ENCODE results near the gene LHFPL6.

DNA sequence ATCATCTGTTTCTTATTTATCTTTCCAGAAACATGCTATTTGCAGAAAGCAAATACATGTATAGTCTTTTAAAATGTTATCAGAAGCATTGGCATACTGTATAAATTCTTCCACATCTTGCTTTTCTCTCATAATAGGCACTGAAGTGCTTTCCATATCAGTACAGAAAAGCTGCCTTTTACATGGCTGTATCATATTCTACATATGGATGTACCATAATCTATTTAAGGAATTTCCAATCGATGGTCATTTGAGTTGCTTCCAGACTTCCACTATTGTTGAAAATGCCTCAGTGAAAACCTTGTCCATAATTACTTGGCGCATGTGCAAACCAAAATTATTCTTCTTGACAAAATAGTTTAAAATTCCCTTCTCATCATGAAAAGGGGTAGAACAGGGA lies 272.5 kb downstream of the LHFPL6 start:
- no peak for TF ChIP-seq TAF1 (IDR thresholded peaks at IDR 0.05; ENCODE audit: borderline replicate concordance, insufficient read depth, low read length)
- TF ChIP-seq, protein P1, sequence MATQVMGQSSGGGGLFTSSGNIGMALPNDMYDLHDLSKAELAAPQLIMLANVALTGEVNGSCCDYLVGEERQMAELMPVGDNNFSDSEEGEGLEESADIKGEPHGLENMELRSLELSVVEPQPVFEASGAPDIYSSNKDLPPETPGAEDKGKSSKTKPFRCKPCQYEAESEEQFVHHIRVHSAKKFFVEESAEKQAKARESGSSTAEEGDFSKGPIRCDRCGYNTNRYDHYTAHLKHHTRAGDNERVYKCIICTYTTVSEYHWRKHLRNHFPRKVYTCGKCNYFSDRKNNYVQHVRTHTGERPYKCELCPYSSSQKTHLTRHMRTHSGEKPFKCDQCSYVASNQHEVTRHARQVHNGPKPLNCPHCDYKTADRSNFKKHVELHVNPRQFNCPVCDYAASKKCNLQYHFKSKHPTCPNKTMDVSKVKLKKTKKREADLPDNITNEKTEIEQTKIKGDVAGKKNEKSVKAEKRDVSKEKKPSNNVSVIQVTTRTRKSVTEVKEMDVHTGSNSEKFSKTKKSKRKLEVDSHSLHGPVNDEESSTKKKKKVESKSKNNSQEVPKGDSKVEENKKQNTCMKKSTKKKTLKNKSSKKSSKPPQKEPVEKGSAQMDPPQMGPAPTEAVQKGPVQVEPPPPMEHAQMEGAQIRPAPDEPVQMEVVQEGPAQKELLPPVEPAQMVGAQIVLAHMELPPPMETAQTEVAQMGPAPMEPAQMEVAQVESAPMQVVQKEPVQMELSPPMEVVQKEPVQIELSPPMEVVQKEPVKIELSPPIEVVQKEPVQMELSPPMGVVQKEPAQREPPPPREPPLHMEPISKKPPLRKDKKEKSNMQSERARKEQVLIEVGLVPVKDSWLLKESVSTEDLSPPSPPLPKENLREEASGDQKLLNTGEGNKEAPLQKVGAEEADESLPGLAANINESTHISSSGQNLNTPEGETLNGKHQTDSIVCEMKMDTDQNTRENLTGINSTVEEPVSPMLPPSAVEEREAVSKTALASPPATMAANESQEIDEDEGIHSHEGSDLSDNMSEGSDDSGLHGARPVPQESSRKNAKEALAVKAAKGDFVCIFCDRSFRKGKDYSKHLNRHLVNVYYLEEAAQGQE (IDR thresholded peaks at IDR 0.05; ENCODE audit: insufficient read depth in 1 of 2, low read depth in 2 of 2, low read length in 2 of 2), result no peak
- no peak for TF ChIP-seq FOXP2 (optimal IDR thresholded peaks at IDR 0.05; ENCODE audit: borderline replicate concordance, extremely low read depth, extremely low read length, insufficient read depth)
- no peak for TF ChIP-seq POLR2AphosphoS5 (IDR thresholded peaks at IDR 0.05; ENCODE audit: low read depth, low read length)
